Fibroblast of villous mesenchyme (primary cell): Measurements from ENCODE around the gene GSE1. TPM values are rescaled to one million over a fixed set of nuclear protein-coding genes. Genes with fewer than 3 reads are reported as not detected.

Experiments
- DNase-seq: peaks from one replicate; pipeline ENCODE4 v3.0.0-alpha.2; 2010; ENCODE audit warnings: low read depth
- H3K4me3 ChIP-seq: 2 replicates; pipeline ENCODE4 v1.5.1; 2011; ENCODE audit warnings: low read depth, mild to moderate bottlenecking, low read length
- CTCF ChIP-seq: IDR thresholded peaks from 2 replicates; pipeline ENCODE4 v1.5.1; 2012; ENCODE audit warnings: low read depth, mild to moderate bottlenecking, low read length; ENCODE audit not compliant: insufficient read depth
- total RNA-seq: library from RNA; depleted of rRNA; stranded (reverse); fragments of >200 nt; gene quantifications from 2 replicates; pipeline ENCODE4 v1.2.3, GENCODE V29; 2012

The GSE1 gene
- total RNA-seq, 1 donor = 48.4 TPM

DNA sequence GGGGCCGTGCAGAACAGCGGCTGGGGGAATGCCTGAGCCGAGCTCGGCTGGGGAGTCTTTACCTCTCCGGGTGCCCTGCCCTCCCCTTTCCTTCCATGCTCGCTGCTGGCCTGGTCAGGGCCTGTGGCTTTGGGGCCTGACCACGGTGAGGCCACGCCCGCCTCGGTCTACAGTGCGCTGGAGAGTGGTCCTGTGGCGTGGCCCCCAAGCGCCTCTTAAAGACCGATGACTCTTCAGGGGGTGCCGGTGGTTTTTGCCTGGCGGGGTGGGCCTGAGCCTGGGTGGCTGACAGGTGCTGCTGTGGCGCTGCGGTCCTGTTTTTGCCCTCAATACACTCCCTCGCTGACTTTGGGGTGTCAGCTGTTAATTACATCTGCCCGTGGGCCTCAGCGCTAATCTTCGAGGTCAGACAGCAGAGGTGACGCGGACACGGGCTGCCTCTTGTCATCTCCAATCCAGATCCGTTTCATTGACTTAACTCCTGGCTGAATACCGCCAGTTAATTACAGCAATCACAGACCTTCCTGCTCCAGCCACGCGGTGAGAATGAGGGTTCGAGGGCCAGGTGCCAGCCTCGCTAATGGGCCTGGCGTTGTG lies 29.7 kb downstream of the GSE1 start:
- no peak for TF ChIP-seq CTCF
- DNase-seq = no peak
- H3K4me3 ChIP-seq = no peak overlapping the region

GRCh38 chr16:85643631-85644030 lies 30.5 kb downstream of the GSE1 start:
- TF ChIP-seq CTCF = no peak
- H3K4me3 ChIP-seq = no peak overlapping the region
- DNase-seq = no peak

DNA sequence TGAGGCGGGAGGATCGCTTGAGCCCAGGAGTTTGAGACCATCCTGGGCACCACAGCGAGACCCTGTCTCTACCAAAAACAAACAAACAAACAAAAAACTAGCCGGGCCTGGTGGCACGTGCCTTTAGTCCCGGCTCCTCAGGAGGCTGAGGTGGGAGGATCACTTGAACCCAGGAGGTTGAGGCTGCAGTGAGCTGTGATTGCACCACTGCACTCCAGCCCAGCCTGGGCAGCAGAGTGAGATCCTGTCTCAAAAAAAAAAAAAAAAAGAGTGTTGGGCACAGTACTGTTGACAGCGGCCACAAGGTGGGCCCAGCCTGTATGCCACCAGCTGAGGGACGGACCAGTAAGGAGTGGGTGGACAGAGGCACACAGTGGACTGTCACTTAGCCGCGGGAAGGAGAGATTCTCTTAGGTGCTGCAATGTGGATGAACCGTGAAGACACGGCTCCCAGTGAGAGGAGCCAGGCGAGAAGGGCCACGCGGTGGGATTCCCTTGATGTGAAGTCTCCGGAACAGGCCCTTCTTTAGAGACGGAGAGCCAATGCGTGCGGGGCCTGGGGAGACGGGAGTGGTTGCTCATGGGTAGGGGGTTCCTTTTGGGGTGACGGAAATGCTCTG lies 31.1 kb downstream of the GSE1 start:
- no peak overlapping the region for H3K4me3 ChIP-seq

DNA sequence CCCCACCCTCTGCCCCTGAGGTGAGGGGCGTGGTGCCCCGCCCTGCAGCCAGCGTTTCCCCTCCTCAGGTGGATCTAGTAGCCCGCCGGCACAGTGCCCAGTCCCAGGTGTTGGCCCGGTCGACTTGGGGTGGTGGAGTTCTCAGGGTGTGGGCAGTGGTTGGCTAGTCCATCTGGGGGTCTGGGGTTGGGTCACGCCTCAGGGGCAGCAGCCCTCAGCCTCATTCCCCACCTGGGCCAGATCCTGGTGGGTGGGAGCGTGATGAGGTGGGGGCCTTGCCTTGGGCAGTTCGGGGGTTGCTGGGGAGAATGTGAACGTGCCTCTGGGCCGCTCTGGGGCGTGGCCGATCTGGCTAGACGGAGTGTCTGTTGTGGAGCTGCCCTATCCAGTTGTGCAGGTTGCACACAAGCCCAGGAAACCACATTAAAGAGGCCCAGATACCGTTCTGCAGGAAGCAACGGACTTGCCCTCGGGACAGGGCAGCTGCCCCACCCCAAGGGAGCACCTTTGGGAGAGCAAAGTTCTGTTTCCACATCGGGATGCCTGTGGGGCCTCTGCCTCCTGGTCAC lies 32.0 kb downstream of the GSE1 start:
- H3K4me3 ChIP-seq = no peak overlapping the region
- no peak for DNase-seq
- no peak for TF ChIP-seq CTCF

More for the DNA sequence above, 31.1 kb downstream of the GSE1 start:
- no peak for TF ChIP-seq CTCF
- DNase-seq = no peak

DNA sequence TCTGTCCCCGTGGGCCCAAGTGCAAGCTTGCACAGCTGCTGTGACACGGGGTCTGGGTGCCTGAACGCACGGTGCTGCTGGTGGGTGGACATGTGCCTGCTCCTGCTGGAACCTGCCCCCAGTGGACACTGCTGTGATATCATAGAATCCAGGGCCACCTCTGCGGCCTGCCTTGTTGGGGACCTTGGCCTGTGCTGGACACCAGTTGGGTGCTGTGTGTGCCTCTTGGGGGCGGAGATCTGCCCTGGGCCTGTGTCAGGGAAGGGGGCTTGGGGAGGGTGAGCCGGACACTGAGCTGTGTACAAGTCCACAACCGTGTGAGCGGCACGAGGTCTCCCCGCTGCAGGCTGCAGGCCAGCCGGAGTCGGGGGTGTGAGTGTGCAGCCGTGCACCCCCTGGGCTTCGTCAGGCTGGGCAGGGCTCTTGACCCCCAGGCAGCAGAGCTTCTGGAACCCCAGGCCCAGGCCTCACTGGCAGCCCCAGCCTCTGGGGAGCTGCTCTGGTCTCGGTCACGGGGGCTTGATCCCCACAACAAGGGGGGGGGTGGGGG lies 33.3 kb downstream of the GSE1 start:
- TF ChIP-seq CTCF = no peak
- H3K4me3 ChIP-seq = no peak overlapping the region
- no peak for DNase-seq

DNA sequence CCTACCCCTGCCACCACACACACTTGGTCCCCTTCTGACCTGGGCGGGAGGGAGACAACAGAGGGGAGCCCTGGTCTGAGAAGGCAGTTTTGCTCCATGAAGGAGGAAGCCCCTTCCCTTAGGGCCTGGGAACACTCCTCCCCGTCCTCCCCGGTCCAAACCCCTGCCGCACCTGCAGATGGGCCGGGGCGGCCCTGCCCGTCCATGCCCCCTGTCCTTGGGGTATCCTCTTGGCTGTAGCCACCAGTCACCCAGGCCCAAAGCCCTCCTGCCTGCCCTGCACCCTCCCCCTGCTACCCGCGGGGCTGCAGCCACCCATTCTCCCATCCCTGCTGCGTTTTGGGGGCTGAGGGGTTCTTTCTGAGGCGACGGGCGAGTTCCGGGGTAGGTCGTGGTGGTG lies 33.9 kb downstream of the GSE1 start:
- no peak for TF ChIP-seq CTCF
- no peak overlapping the region for H3K4me3 ChIP-seq
- DNase-seq = no peak
